GM18505 (cell line): ENCODE data around the gene OPA3.

Experiments
- ATAC-seq: cut with Tn5 transposase; IDR thresholded peaks from one replicate; pipeline ENCODE4 v1.9.1; 2021; ENCODE audit not compliant: unreplicated experiment
- POLR2A ChIP-seq: IDR thresholded peaks from 4 replicates; pipeline ENCODE4 v1.6.1; 2011; ENCODE audit warnings: borderline replicate concordance; ENCODE audit not compliant: insufficient read depth, insufficient read length; ENCODE audit errors: extremely low read depth

The OPA3 gene

DNA sequence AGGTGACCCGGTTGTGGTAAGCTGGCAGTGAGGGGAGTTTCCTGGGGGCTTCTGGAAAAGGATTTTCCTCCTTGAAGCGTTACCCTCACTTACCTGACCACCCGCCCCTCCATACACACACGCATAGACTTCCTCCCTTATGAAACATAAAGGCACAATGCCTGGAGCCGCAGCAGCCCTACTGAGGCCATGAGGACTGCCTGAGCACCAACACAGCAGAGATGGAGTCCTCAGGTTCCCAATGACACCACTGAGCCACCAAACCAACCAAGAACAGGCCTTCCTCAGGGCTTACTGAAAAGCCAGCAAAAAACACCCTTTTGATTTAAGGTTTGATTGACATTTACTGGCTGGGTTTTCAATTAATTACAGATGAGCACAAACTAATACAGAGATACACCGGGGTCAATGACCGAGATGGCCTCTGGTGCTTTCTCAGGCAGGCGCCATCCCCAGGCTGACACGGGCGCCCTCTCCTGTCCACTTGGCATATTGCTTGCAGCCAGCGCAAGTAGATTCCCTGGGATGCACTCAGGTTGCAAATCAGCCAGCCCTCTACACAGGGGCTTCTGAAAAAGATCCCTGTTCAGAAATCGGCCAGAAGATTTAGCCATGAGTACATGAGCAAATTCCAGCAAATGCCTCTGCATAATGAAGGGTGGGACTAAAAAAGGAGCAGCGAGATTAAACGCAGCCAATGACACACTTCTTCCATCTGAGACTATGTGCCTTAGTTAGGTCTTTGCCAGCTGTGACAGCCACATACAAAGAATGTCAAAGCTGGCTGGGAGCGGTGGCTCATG, 14.8 kb downstream of the OPA3 start:
- TF ChIP-seq POLR2A: no peak

DNA sequence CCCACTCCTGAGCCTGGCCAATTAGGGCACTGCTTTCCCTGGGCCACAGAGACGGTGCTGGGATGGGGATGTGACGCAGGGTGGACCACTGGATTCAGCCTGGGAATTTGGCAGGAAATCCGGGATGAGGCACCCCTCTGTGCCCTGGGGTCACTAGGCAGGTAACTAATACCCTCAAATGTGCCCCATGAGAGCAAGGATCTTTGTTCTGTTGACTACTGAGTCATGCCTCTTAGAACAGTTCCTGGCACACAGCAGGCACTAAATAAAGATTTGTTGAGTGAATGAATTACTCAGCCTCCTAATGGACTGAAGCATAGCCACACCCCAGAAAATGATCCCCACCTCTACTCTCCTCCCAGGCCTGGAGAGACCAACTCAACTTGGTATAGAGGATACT, 15.9 kb downstream of the OPA3 start:
- no peak for TF ChIP-seq POLR2A
- no peak for ATAC-seq

More for the DNA sequence above, 14.8 kb downstream of the OPA3 start:
- no peak for ATAC-seq

DNA sequence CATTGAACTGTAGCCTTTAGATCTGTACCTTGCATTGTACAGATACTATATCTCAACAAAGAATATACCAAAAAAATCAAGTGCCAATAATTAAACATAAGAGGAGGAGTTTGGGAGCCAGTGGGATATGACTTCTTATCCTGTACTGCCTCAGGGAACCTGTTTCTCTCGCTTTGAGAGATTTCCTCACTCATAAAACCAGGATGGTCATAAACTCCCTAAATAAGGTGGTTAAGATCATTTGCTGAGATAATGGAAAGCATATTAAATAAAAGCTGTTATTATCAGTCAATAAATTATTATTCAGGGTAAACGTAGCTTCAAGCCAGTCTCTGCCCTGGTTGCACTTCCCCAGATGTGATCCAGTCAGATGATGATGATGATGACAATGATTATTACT, 17.0 kb downstream of the OPA3 start:
- no peak for TF ChIP-seq POLR2A
- no peak for ATAC-seq

DNA sequence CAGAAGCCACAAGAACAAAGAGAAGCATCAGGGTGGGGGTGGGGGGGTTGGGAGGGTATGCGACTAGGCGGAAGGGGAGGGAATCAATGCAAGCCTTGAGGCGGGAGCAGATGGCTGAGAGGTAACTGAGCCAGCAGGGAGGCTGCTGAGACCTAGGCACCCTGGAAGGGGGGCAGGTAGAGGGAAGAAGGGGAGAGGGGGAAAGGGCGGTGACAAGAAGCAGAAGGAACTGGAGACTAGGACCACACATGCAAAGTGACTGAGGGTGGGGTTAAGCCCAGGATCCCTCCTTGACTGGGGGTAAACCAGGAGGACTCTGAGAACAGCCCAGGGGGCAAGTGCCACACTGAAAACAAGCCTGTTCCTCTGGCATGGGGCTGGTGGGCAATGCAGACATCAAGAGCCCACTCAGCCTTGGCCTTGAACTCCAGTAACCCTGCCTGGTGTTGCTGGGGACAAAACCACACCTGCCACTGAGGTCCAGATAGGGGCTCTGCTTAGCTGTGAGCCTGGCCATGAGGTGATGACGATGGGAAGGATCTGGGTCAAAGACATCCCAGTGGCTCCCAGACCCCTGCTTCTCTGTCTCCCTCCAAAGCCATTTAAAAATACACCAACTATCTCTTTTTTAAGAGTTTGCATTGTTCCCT, 20.3 kb downstream of the OPA3 start:
- no peak for ATAC-seq
- no peak for TF ChIP-seq POLR2A

DNA sequence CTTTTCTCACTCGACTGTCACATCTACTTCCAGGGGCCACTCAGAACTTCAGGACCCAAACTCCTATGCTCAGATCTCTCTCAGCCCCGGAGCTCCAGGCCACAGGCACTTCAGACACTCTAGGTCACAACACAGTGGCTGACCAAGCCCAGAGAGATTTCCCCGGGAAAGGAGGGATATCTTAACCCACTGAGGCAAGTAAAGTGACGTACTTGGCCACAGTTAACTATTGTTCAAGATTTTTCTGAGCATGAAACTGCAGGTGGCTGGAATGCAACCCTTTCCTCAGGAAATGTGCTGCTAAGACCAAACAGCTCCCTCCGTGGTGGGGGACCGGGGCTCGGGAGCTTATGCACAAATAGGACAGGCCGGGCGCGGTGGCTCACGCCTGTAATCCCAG, 23.9 kb downstream of the OPA3 start:
- ATAC-seq: no peak
- no peak for TF ChIP-seq POLR2A

DNA sequence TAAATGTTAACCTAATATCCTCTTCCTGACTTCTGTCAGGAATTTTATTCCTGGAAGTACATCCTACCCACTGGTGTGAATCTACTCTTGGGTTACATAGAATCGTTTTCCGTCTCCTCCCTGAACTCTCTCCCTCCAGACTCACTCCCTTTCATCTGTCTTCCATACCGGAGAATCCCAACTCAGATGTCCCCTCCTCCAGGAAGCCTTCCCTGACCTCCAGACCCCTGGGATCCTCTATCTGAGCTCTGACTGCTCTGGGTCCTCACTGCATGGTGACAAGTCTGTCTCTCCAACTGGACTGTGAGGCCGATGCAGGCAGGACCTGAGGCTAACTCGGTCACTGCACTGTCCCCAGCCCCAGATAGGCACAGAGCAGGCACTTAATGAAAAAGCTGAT, 24.6 kb downstream of the OPA3 start:
- ATAC-seq: no peak

DNA sequence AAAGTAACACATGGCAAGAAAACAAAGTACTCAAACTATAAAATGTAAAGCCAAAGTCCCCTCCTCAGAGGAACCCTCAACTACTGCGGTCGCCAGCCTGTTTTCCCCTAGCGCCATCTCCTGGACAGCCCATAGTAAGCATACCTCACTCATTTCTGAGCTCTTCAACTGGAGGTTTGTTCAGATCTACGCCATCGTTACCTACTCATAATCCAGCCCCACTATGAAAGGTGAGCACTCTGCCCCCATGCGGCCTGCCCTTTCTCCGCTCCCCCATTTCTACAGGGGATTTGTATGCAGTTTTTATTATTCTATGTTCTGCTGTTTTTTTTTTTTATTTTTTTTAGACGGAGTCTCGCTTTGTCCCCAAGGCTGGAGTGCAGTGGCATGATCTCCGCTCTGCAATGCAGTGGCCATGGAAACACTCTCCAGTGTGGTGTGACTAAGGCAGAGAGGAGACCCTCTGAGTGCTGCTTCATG, 26.2 kb downstream of the OPA3 start:
- peak; percentile 73 for ATAC-seq
- TF ChIP-seq POLR2A: no peak

More for the DNA sequence above, 24.6 kb downstream of the OPA3 start:
- no peak for TF ChIP-seq POLR2A

DNA sequence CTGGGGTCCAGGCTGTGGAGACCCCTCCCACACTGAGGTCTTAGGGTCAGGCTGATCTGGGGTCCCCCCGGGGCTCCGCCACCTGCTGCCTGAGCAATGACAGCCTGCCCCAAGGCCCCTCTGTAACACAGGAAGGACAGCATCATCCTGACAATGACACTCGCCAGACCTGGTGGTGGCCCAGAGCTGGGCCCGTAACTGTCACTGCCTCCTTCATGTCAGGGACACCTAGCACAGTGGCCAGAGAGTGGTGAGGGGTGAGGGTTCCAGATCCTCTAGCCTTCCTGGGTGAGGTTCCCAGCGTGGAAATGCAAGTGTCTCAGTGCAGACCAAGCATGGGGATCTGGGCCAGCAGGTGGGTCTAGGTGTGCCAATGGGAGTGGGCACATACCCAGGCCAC, 27.8 kb downstream of the OPA3 start:
- ATAC-seq: no peak
- no peak for TF ChIP-seq POLR2A

DNA sequence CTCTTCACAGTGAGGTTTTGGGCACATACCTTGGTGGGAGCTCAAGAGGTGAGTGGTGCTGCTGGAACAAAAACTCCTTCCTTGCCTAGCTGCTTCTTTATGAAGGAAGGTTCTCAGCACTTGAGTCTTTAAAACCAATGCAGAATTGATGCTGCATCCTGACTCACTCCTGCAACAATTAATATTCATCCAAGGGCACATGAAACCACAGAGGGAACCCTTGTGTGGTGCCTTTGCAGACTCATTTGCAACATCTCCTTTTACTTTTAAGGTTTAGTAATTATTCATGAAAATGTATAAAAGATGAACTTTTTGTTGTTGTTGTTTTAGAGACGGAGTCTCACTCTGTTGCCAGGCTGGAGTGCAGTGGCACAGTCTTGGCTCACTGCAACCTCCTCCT, 30.1 kb downstream of the OPA3 start:
- no peak for ATAC-seq

DNA sequence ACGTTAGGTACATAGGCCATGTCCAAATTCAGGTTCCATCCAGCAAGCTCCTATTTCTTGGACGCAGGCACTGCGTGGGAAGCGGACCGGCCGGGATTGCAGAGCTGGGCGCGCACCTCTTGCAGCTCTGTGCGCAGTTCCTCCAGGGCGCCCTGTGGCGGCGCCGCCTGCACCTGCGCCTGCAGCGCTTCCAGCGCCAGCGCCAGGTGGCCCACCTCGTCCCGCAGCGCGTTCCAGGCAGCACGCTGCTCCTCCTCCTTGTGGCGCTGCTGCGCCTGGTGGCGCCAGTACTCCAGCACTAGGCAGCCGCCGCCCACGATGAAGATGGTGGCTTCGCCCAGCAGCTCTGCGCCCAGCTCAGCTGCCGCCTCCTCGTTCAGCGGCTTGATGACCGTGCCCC, 31.1 kb downstream of the OPA3 start:
- TF ChIP-seq POLR2A: no peak
- no peak for ATAC-seq

More for the DNA sequence above, 30.1 kb downstream of the OPA3 start:
- TF ChIP-seq POLR2A: no peak

DNA sequence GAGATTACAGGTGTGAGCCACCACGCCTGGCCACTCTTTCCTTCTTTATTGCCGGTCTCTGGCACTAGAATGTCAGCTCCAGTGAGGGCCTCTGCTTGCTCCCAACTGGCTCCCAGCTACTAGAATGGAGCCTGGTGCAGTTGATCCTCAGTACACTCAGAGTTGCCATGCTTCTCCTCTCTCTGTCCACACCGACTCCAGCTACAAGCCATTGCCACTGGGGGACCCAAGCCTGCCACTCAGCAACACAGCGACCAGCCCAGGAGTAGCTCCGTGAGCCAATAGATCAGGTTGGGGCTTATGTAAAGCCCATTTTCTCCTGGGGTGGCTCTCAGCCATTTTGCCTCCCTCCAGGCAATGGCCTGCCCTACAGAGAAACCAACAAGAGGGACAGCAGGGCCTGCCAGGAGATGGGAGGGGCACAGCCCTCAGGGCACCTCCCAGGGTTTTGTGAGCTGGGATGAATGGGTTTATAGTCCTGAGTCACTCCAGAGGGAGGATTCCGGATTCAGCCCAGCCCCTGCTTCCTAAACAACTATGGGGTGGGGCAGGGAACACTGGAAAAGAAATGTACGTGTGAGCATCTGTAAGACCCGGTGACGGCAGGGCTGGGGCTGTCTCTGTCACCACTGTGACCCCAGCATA, 36.5 kb downstream of the OPA3 start:
- no peak for ATAC-seq
- no peak for TF ChIP-seq POLR2A

DNA sequence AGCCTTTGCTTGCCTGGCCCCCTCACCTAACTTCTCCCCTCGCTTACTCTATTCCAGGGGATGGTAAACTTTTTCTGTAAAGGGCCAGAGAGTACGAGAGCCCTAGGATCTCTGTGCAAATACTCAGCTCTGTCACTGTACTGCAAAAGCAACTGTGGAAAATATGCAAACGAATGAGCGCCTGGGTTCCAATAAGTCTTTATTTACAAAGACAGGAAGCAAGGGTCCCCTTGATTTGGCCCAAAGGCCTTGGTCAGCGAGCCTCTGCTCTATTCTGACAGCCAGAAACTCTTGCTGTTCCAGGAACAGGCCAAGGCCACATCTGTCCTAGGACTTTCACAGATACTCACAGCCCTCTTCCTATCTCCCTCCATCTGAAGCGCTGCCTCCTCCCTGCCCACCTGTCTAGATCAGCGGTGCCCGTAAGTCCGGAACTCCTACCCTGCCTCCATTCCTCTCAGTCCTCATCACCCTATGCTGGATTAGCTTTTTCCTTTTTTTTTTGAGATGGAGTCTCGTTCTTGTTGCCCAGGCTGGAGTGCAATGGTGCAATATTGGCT, 37.3 kb downstream of the OPA3 start:
- ATAC-seq: no peak
- TF ChIP-seq POLR2A: no peak

DNA sequence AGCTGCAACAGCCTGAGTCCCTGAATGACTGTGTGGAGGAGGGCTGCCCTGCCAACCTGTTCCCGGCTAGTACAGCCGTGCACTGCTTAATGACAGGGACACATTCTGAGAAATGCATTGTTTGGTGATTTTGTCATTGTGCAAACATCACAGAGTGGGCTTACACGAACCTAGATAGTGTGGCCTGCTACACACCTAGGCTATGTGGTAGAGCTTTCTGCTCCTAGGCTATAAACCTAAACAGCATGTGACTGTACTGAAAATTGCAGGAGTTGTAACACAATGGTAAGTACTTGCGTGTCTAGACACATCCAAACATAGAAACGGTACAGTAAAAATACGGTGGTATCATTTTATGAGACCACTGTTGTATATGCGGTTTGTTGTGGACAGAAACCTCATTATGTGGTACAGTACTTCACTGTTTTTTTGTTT, 42.4 kb downstream of the OPA3 start:
- no peak for ATAC-seq
- TF ChIP-seq POLR2A: no peak

DNA sequence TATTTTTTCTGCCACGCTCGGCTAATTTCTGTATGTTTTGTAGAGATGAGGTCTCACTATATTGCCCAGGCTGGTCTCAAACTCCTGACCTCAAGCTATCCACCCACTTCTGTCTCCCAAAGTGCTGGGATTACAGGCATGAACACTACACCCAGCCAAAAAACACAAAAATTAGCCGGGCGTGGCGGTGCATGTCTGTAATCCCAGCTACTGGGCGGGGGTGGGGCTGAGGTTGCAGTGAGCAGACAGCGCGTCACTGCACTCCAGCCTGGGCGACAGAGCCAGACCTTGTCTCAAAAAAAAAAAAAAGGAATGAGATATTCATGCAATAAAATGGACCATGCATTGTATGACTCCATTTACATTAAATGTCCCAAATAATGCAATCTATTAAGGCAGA, 45.1 kb downstream of the OPA3 start:
- no peak for ATAC-seq
- TF ChIP-seq POLR2A: no peak

DNA sequence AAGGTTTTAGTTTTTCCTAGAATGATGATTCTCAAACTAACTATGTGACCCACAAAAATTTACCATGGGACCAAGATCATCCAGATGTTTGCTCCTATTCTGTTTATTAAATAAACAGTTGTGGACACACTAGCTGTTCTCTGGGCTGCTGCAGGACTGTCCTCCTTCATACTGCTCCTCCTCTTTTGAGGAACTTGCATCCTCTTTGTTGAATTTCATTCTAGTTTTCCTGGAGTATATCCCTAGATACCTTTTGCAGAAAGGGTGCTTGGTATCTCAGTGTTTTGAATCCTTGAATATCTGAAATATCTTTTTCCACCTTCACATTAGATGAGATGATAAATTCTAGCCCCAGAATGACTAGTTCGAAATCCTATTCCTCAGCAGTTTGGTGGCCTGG, 53.3 kb downstream of the OPA3 start:
- ATAC-seq: no peak
- TF ChIP-seq POLR2A: no peak
